ENCODE data around the gene STK16. TPM values are rescaled to one million over a fixed set of nuclear protein-coding genes. Genes with fewer than 3 reads are reported as not detected.

Gene STK16
- total and polyA plus RNA-seq, 7 donors, result 11.6 to 38.5 (median 16.0) TPM

DNA sequence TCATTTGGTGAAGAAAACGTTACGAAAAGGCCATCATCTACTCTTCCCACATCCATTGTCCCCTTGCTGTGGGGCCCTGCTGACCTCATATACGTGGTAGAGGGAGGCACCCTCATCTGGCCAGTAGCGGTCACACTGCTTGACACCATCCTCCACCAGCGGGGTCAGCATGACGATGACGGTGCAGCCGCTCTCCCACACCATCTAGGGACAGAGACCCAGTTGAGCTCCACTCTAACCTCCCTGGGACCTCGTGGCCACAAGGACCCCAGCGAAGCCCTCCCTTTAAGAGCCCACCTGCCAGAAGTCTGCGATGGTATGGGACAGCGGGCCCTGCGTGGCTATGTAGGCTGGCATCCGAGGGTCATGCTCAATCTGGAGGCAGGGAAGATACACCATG lies 50.9 kb downstream of the STK16 start:
- peaks cover 4% of the 10 kb centered on the region for H3K4me1 ChIP-seq

GRCh38 chr2:219296631-219297391 lies 51.5 kb downstream of the STK16 start:
- no peak overlapping the region for H3K27ac ChIP-seq
- DNase-seq (no peak), ATAC-seq (no peak)
- H3K27me3 ChIP-seq (ENCODE audit: insufficient read depth in 3 of 3, low read length in 2 of 3), result peaks cover 0 to 1% (median 0%) of the 10 kb centered on the region in 3 donors
- H3K4me3 ChIP-seq, result no peak overlapping the region
- H3K36me3 ChIP-seq (ENCODE audit: insufficient read depth in 1 of 2, low read depth in 1 of 2), result no peaks in the 10 kb centered on the region
- WGBS, 3 donors, result 83 to 88% (median 84%) methylated on average over 23 to 25 of the region's 25 CpGs
- intact Hi-C loops (cut with DNase I), result loop anchor here in 1 of 2 donors (5.0 to 10.0 kb wide), 2 partner anchors 52 to 135 kb away; partner anchors contain the start of genes GLB1L, NHEJ1 and STK16
- H3K9me3 ChIP-seq, result no peaks in the 10 kb centered on the region
- H3K4me1 ChIP-seq, result peaks cover 4% of the 10 kb centered on the region
- no peak for TF ChIP-seq CTCF (IDR thresholded peaks at IDR 0.05)

More for the DNA sequence above, 50.9 kb downstream of the STK16 start:
- ATAC-seq (no peak), DNase-seq (peak in 1 of 2 donors; percentile 41)
- 82 to 88% (median 84%) methylated on average over 14 of the region's 14 CpGs for whole genome bisulfite sequencing, 3 donors
- Histone ChIP-seq H3K36me3 (ENCODE audit: insufficient read depth in 1 of 2, low read depth in 1 of 2) (no peaks in the 10 kb centered on the region), H3K4me3 (no peak overlapping the region), H3K27me3 (ENCODE audit: insufficient read depth in 3 of 3, low read length in 2 of 3) (peaks cover 0 to 1% (median 0%) of the 10 kb centered on the region in 3 donors), H3K9me3 (no peaks in the 10 kb centered on the region), H3K27ac (no peak overlapping the region)
- TF ChIP-seq CTCF (IDR thresholded peaks at IDR 0.05), result no peak
- intact Hi-C loops (cut with DNase I), result loop anchor here in 1 of 2 donors (5.0 to 10.0 kb wide), 2 partner anchors 51 to 134 kb away; partner anchors contain the start of genes GLB1L, NHEJ1 and STK16

- Histone ChIP-seq H3K27ac (no peak overlapping the region), H3K27me3 (ENCODE audit: insufficient read depth in 3 of 3, low read length in 2 of 3) (peaks cover 0 to 10% (median 6%) of the 10 kb centered on the region in 3 donors), H3K36me3 (ENCODE audit: insufficient read depth in 1 of 2, low read depth in 1 of 2) (no peaks in the 10 kb centered on the region), H3K4me1 (peaks cover 4% of the 10 kb centered on the region), H3K9me3 (no peaks in the 10 kb centered on the region), H3K4me3 (no peak overlapping the region)
- TF ChIP-seq CTCF (IDR thresholded peaks at IDR 0.05), result no peak
- ATAC-seq, result no peak
- DNase-seq, result no peak
- intact Hi-C loops (cut with DNase I), result loop anchor here (1.0 to 10.0 kb wide), 3 partner anchors 53 to 138 kb away; partner anchors contain the start of genes NHEJ1 (in 2 of the 2), GLB1L (in 1 of the 2) and STK16 (in 1 of the 2)
- 79 to 81% (median 81%) methylated on average over 14 of the region's 14 CpGs for WGBS, 3 donors
Measured at GRCh38 chr2:219297766-219298456, 52.6 kb downstream of the STK16 start.

GRCh38 chr2:219298759-219299371 lies 53.6 kb downstream of the STK16 start:
- peaks cover 0 to 16% (median 6%) of the 10 kb centered on the region in 3 donors for H3K27me3 ChIP-seq (ENCODE audit: insufficient read depth in 3 of 3, low read length in 2 of 3)
- intact Hi-C loops (cut with DNase I), result loop anchor here (1.0 to 10.0 kb wide), 3 partner anchors 54 to 139 kb away; partner anchors contain the start of genes NHEJ1 (in 2 of the 2), GLB1L (in 1 of the 2) and STK16 (in 1 of the 2)

More at GRCh38 chr2:219298759-219299371, 53.6 kb downstream of the STK16 start:
- H3K36me3 ChIP-seq (ENCODE audit: insufficient read depth in 1 of 2, low read depth in 1 of 2), result no peaks in the 10 kb centered on the region
- peaks cover 4% of the 10 kb centered on the region for H3K4me1 ChIP-seq
- DNase-seq, result peak; percentile 82 to 93
- no peaks in the 10 kb centered on the region for H3K9me3 ChIP-seq
- ATAC-seq, result peak; percentile 65 to 81 (median 77)
- TF ChIP-seq CTCF (IDR thresholded peaks at IDR 0.05), result peak; percentile 99
- no peak overlapping the region for H3K27ac ChIP-seq
- 21 to 22% (median 21%) methylated on average over 14 to 15 of the region's 15 CpGs for WGBS, 3 donors
- no peak overlapping the region for H3K4me3 ChIP-seq
